Measurements from ENCODE around the gene CLSTN3.
A peak's percentile ranks its signal among the peaks of the same experiment; 100 is the strongest.

DNA sequence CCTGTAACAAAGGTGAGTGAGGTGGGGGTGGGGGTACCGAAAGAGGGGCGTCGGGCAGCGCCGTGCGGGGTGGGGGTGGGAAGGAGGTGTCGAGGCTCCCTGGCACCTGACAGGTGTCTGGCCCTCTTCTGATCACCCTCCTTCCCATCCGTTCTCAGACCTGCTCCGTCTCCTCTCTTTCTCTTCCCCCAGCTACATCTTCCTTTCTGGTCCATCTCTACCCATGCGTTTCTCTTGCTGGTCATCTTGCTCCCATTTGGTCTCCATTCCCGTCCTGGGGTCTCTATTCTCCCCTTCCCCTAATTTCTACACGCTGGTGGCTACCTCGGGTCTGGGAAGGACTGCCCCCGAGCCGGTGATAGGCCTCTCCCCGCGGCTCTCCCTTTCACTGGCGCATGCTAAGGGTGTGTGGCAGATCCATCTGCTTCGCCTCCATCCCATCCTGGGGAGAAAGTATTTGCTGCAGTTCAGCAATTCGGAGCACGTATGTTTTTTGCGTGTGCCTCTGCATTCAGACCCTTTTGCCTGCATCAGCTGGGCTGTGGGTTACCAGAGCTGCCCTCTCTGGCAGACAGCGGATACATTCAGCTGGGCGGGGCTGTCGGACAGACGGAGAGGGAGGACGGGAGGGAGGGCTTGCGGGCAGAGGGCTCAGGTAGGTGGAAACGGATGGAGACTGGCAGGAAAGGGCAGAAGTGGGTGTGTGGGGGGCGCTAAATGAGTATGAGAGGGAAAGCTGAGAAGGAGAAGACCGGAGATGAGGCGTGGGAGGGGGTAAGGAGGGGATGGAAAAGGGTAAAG is 730 bp downstream of the CLSTN3 start:
- no peak for TF ChIP-seq JUND (IDR thresholded peaks at IDR 0.05)
- TF ChIP-seq, protein P1, sequence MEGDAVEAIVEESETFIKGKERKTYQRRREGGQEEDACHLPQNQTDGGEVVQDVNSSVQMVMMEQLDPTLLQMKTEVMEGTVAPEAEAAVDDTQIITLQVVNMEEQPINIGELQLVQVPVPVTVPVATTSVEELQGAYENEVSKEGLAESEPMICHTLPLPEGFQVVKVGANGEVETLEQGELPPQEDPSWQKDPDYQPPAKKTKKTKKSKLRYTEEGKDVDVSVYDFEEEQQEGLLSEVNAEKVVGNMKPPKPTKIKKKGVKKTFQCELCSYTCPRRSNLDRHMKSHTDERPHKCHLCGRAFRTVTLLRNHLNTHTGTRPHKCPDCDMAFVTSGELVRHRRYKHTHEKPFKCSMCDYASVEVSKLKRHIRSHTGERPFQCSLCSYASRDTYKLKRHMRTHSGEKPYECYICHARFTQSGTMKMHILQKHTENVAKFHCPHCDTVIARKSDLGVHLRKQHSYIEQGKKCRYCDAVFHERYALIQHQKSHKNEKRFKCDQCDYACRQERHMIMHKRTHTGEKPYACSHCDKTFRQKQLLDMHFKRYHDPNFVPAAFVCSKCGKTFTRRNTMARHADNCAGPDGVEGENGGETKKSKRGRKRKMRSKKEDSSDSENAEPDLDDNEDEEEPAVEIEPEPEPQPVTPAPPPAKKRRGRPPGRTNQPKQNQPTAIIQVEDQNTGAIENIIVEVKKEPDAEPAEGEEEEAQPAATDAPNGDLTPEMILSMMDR (IDR thresholded peaks at IDR 0.05; ENCODE audit: low read depth, low read length, missing input control): no peak
- no peak for TF ChIP-seq TAF1 (conservative IDR thresholded peaks at IDR 0.05)
- TF ChIP-seq GABPA (IDR thresholded peaks at IDR 0.05 in 1 of 2, conservative IDR thresholded peaks at IDR 0.05 in 1 of 2): no peak
- TF ChIP-seq, protein P2, sequence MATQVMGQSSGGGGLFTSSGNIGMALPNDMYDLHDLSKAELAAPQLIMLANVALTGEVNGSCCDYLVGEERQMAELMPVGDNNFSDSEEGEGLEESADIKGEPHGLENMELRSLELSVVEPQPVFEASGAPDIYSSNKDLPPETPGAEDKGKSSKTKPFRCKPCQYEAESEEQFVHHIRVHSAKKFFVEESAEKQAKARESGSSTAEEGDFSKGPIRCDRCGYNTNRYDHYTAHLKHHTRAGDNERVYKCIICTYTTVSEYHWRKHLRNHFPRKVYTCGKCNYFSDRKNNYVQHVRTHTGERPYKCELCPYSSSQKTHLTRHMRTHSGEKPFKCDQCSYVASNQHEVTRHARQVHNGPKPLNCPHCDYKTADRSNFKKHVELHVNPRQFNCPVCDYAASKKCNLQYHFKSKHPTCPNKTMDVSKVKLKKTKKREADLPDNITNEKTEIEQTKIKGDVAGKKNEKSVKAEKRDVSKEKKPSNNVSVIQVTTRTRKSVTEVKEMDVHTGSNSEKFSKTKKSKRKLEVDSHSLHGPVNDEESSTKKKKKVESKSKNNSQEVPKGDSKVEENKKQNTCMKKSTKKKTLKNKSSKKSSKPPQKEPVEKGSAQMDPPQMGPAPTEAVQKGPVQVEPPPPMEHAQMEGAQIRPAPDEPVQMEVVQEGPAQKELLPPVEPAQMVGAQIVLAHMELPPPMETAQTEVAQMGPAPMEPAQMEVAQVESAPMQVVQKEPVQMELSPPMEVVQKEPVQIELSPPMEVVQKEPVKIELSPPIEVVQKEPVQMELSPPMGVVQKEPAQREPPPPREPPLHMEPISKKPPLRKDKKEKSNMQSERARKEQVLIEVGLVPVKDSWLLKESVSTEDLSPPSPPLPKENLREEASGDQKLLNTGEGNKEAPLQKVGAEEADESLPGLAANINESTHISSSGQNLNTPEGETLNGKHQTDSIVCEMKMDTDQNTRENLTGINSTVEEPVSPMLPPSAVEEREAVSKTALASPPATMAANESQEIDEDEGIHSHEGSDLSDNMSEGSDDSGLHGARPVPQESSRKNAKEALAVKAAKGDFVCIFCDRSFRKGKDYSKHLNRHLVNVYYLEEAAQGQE (IDR thresholded peaks at IDR 0.05): peak; percentile 14
- TF ChIP-seq, protein P3, sequence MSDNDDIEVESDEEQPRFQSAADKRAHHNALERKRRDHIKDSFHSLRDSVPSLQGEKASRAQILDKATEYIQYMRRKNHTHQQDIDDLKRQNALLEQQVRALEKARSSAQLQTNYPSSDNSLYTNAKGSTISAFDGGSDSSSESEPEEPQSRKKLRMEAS (IDR thresholded peaks at IDR 0.05): no peak
- TF ChIP-seq YY1 (IDR thresholded peaks at IDR 0.05): no peak
- no peak for TF ChIP-seq SP1 (IDR thresholded peaks at IDR 0.05)
- TF ChIP-seq, protein P4, sequence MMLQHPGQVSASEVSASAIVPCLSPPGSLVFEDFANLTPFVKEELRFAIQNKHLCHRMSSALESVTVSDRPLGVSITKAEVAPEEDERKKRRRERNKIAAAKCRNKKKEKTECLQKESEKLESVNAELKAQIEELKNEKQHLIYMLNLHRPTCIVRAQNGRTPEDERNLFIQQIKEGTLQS (IDR thresholded peaks at IDR 0.05): no peak
- TF ChIP-seq, protein P5, sequence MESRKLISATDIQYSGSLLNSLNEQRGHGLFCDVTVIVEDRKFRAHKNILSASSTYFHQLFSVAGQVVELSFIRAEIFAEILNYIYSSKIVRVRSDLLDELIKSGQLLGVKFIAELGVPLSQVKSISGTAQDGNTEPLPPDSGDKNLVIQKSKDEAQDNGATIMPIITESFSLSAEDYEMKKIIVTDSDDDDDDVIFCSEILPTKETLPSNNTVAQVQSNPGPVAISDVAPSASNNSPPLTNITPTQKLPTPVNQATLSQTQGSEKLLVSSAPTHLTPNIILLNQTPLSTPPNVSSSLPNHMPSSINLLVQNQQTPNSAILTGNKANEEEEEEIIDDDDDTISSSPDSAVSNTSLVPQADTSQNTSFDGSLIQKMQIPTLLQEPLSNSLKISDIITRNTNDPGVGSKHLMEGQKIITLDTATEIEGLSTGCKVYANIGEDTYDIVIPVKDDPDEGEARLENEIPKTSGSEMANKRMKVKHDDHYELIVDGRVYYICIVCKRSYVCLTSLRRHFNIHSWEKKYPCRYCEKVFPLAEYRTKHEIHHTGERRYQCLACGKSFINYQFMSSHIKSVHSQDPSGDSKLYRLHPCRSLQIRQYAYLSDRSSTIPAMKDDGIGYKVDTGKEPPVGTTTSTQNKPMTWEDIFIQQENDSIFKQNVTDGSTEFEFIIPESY (IDR thresholded peaks at IDR 0.05): no peak
- peak in 1 of 2 donors; percentile 16 for TF ChIP-seq HNF4A (conservative IDR thresholded peaks at IDR 0.05)
- no peak for TF ChIP-seq RAD21 (IDR thresholded peaks at IDR 0.05)
- TF ChIP-seq NR2F2 (IDR thresholded peaks at IDR 0.05): no peak

Measured in liver (tissue), 3 donors.